ENCODE measurements around the gene OXCT1. TPM values are rescaled to one million over a fixed set of nuclear protein-coding genes. Genes with fewer than 3 reads are reported as not detected.

OXCT1 gene
- total and polyA plus RNA-seq, 2 of the 4 experiments (the other 2 are of a cell fraction), result 14.2 to 16.3 TPM

DNA sequence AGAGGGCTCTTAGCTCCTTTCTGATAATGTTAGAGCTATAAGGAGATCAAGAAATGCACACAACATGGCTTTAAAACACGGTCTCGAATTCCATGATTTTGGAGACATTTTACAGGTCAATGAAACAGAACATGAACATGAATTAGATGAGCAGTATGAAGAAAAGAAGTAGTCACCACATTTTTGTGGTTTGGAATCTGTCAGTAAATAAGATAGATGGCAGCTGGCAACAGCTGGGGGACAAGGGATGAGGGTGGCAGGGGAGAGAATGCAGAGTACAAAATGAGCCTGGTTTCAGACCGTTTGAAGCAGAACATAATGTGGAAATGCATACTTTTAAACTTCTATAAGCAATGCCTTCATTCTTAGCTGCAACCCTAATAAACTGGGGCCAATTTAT lies 107.1 kb downstream of the OXCT1 start:
- Histone ChIP-seq H3K27me3 (ENCODE audit: control insufficient read depth, insufficient read depth, low read length) (no peaks in the 10 kb centered on the region), H3K4me1 (ENCODE audit: control insufficient read depth, insufficient read depth, low read length) (no peaks in the 10 kb centered on the region; the same call in 1 of the 2 replicates), H3K9ac (ENCODE audit: low read depth, low read length) (no peak overlapping the region), H3K23ac (ENCODE audit: low read depth, low read length) (no peak overlapping the region), H3K9me1 (ENCODE audit: insufficient read depth, low read length) (no peaks in the 10 kb centered on the region; the same call in 1 of the 2 replicates), H2BK15ac (ENCODE audit: low read depth, low read length) (no peak overlapping the region), H4K91ac (ENCODE audit: insufficient read depth, low read depth, low read length) (no peak overlapping the region), H3K14ac (replicated peaks; ENCODE audit: low read depth, low read length) (no peak overlapping the region), H3K18ac (ENCODE audit: low read depth, low read length) (no peak overlapping the region), H3K56ac (ENCODE audit: extremely low read depth, insufficient read depth, low read length) (no peak overlapping the region), H3K4me2 (ENCODE audit: low read depth, low read length) (no peak overlapping the region), H4K5ac (ENCODE audit: low read depth, low read length) (no peak overlapping the region), H2AK5ac (ENCODE audit: low read depth, low read length) (no peak overlapping the region), H4K20me1 (ENCODE audit: insufficient read depth, low read length) (no peaks in the 10 kb centered on the region), H2BK20ac (ENCODE audit: low read depth, low read length) (no peak overlapping the region), H3K36me3 (ENCODE audit: control insufficient read depth, insufficient read depth, low read length) (peaks cover 3% of the 10 kb centered on the region), H3K79me1 (ENCODE audit: low read depth in 1 of 2, low read length in 2 of 2) (no peaks in the 10 kb centered on the region), H2AFZ (replicated peaks; ENCODE audit: low read length, poor library complexity) (no peak overlapping the region), H3K4ac (ENCODE audit: low read depth, low read length) (no peak overlapping the region), H2AK9ac (replicated peaks; ENCODE audit: low read depth, low read length, poor library complexity) (no peak overlapping the region), H3K9me3 (ENCODE audit: control insufficient read depth, insufficient read depth, low read length) (no peaks in the 10 kb centered on the region), H4K8ac (ENCODE audit: low read depth in 2 of 2, low read length in 2 of 2) (no peak overlapping the region), H3K4me3 (ENCODE audit: insufficient read depth, low read depth, low read length) (no peak overlapping the region), H3K27ac (ENCODE audit: insufficient read depth, low read length) (no peak overlapping the region), H2BK5ac (ENCODE audit: low read depth, low read length, poor library complexity, severe bottlenecking) (no peak overlapping the region), H2BK120ac (ENCODE audit: low read depth, low read length) (no peak overlapping the region)
- dilution Hi-C loops (cut with HindIII; ENCODE audit: low sequenced_read_pairs, unreplicated experiment), result no loop called here
- CTCF ChIA-PET, result interaction anchor here (1.7 kb wide), 1 partner anchor 10 kb away, joined by 5 read pairs; no protein-coding TSS in a partner anchor
- 20% methylated on average over 2 of the region's 3 CpGs; no CpG with 5 or more reads in 1 of the 2 experiments for WGBS, 2 experiments (ENCODE audit: extremely low coverage in 2 of 2, insufficient read length in 1 of 2)
- no TSS peak for BruUV-seq (replicated peaks)
- TF ChIP-seq POLR2A (IDR thresholded peaks at IDR 0.05; ENCODE audit: low read depth, low read length) (no peak), RAD21 (IDR thresholded peaks at IDR 0.05; ENCODE audit: low read length) (no peak), ELK1 (IDR thresholded peaks at IDR 0.05; ENCODE audit: borderline replicate concordance, low read depth, low read length) (no peak), NFE2L2 (IDR thresholded peaks at IDR 0.05; ENCODE audit: low read depth, low read length) (no peak), CHD1 (IDR thresholded peaks at IDR 0.05; ENCODE audit: low read depth, low read length) (no peak), SMC3 (IDR thresholded peaks at IDR 0.05; ENCODE audit: low read depth, low read length) (no peak), RCOR1 (IDR thresholded peaks at IDR 0.05; ENCODE audit: insufficient replicate concordance, low read length) (no peak), RFX5 (IDR thresholded peaks at IDR 0.05; ENCODE audit: low read depth, low read length) (no peak), MAFK (IDR thresholded peaks at IDR 0.05; ENCODE audit: low read depth, low read length) (no peak), MXI1 (IDR thresholded peaks at IDR 0.05; ENCODE audit: borderline replicate concordance, low read depth, low read length) (no peak), CEBPB (IDR thresholded peaks at IDR 0.05; ENCODE audit: low read depth, low read length) (no peak), USF2 (IDR thresholded peaks at IDR 0.05; ENCODE audit: low read depth, low read length) (no peak), MAZ (IDR thresholded peaks at IDR 0.05; ENCODE audit: borderline replicate concordance, low read depth, low read length) (no peak; the same call in 1 of the 2 replicates), BHLHE40 (IDR thresholded peaks at IDR 0.05; ENCODE audit: low read depth, low read length) (no peak)
- TF ChIP-seq, protein P1, sequence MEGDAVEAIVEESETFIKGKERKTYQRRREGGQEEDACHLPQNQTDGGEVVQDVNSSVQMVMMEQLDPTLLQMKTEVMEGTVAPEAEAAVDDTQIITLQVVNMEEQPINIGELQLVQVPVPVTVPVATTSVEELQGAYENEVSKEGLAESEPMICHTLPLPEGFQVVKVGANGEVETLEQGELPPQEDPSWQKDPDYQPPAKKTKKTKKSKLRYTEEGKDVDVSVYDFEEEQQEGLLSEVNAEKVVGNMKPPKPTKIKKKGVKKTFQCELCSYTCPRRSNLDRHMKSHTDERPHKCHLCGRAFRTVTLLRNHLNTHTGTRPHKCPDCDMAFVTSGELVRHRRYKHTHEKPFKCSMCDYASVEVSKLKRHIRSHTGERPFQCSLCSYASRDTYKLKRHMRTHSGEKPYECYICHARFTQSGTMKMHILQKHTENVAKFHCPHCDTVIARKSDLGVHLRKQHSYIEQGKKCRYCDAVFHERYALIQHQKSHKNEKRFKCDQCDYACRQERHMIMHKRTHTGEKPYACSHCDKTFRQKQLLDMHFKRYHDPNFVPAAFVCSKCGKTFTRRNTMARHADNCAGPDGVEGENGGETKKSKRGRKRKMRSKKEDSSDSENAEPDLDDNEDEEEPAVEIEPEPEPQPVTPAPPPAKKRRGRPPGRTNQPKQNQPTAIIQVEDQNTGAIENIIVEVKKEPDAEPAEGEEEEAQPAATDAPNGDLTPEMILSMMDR (conservative IDR thresholded peaks at IDR 0.05; ENCODE audit: low read depth, low read length), result no peak
- ATAC-seq (ENCODE audit: low read depth) (peak; percentile 66), DNase-seq (peak; percentile 53)
- POLR2A ChIA-PET (ENCODE audit: unreplicated experiment), result no interaction called here
- intact Hi-C loops (cut with micrococcal nuclease), result no loop called here
- in situ Hi-C loops (cut with MboI; ENCODE audit: low sequenced_read_pairs), result no loop called here
